ENCODE measurements around the gene SMTN. TPM values are rescaled to one million over a fixed set of nuclear protein-coding genes. Genes with fewer than 3 reads are reported as not detected.

SMTN gene
- total and polyA plus RNA-seq, 9 of the 15 experiments (the other 6 are each of a cell fraction or from before 2014, with no cell fraction given), result 2.5 to 41.1 (median 16.1) TPM

DNA sequence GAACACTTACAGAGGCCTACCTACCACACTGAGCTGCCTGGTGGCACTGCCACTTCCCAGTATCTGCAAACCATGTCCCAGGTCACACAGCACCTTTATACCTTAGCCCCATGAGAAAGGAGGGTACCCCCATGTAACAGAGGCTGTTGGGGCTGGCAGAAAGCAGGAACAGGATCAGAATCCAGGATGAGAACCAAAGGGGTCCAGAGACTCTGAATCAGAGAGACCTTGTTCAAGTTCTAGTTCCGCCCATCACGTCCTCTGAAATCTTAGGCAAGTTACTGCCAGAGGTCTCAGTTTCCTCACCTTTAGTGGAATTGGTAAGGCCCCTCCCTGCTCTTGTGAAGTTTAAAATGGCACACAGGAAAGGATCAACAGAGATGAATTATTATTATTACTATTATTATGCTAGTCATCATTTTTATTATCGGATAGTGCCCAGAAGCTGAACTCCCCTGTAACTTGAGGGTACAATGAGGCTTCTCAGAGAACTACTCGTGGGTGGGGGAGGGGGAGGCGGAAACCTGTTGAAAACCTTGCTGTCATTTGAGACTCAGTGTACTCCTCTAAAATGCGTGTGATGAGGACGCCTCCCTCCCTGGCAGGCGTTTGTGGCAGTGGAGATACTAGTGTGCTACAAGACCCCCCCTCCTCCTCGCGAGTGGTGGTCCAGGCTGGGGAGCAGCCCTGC, 17.0 kb downstream of the SMTN start:
- peaks cover 5% of the 10 kb centered on the region for H3K9me1 ChIP-seq (ENCODE audit: control insufficient read depth, insufficient read depth, low read length)
- WGBS (ENCODE audit: insufficient coverage, low coverage, missing lambda C conversion rate), result 38% methylated on average over 8 of the region's 10 CpGs
- no peaks in the 10 kb centered on the region for H3K27me3 ChIP-seq (ENCODE audit: control insufficient read depth in 2 of 2, insufficient read depth in 2 of 2, low read length in 2 of 2)
- ChIA-PET POLR2A (interaction anchor here (1.0 to 1.4 kb wide), 2 partner anchors 9 to 17 kb away, joined by 3 to 4 read pairs; partner anchors contain the start of genes SELENOM and SMTN), CTCF (ENCODE audit: low intra/inter-chr PET ratio) (no interaction called here)
- no peak overlapping the region; the same call in 1 of the 2 replicates for H3K4me2 ChIP-seq (ENCODE audit: insufficient read depth, low read length)
- no peak overlapping the region for H3K4me3 ChIP-seq
- no peaks in the 10 kb centered on the region for H4K20me1 ChIP-seq (replicated peaks; ENCODE audit: control insufficient read depth, insufficient read depth, low read length)
- TF ChIP-seq XRCC5 (IDR thresholded peaks at IDR 0.05; ENCODE audit: low read depth, low read length) (no peak), C11orf30 (IDR thresholded peaks at IDR 0.05; ENCODE audit: low read depth) (peak; percentile 26; the same call in 1 of the 2 replicates), CBFA2T2 (conservative IDR thresholded peaks at IDR 0.05) (no peak), EZH2 (IDR thresholded peaks at IDR 0.05; ENCODE audit: borderline replicate concordance, low read depth, low read length) (no peak), ZNF316 (IDR thresholded peaks at IDR 0.05) (peak; percentile 26; the same call in 1 of the 2 replicates), ZNF717 (CRISPR knock-in tag; IDR thresholded peaks at IDR 0.05) (no peak), NCOA6 (IDR thresholded peaks at IDR 0.05) (no peak), RB1 (IDR thresholded peaks at IDR 0.05; ENCODE audit: low read depth) (no peak), TRIM25 (IDR thresholded peaks at IDR 0.05; ENCODE audit: borderline replicate concordance) (no peak), CHD2 (IDR thresholded peaks at IDR 0.05; ENCODE audit: low read depth, low read length) (no peak), MLLT1 (IDR thresholded peaks at IDR 0.05) (no peak), BRF2 (IDR thresholded peaks at IDR 0.05; ENCODE audit: borderline replicate concordance, insufficient read depth, insufficient read length) (no peak), DLX4 (CRISPR knock-in tag; IDR thresholded peaks at IDR 0.05) (no peak), NFYB (IDR thresholded peaks at IDR 0.05; ENCODE audit: extremely low read depth, insufficient read length) (no peak)
- H3K79me2 ChIP-seq (ENCODE audit: control insufficient read depth, insufficient read depth, low read length), result no peaks in the 10 kb centered on the region
- no TSS peak for BruUV-seq (replicated peaks)
- no peak for FAIRE-seq
- in situ Hi-C loops (cut with MboI) (no loop called here), intact Hi-C loops (cut with micrococcal nuclease) (no loop called here)
- peaks cover 27% of the 10 kb centered on the region; the same call in 2 of the 3 replicates for H3K36me3 ChIP-seq (ENCODE audit: control insufficient read depth, insufficient read depth, low read length)
- no peak for ATAC-seq
- peaks cover 10 to 13% of the 10 kb centered on the region in 2 experiments; a peak in 4 of 5 replicates for H3K4me1 ChIP-seq (replicated peaks in 1 of 2; ENCODE audit: control insufficient read depth in 2 of 2, insufficient read depth in 2 of 2, low read length in 2 of 2)
- no peak for DNase-seq (ENCODE audit: extremely low read depth in 1 of 4, low spot score in 3 of 4)
- H2AFZ ChIP-seq (ENCODE audit: low read depth, low read length), result no peak overlapping the region
- H3K9me3 ChIP-seq (replicated peaks; ENCODE audit: control insufficient read depth, insufficient read depth, low read depth, low read length), result no peaks in the 10 kb centered on the region
- no peak overlapping the region for H3K27ac ChIP-seq (ENCODE audit: extremely low read depth, low read depth, low read length)
- peak overlapping the region in 1 of 2 experiments; percentile 65; a peak in 2 of 4 replicates for H3K9ac ChIP-seq (ENCODE audit: insufficient read depth in 1 of 2, low read depth in 2 of 2, low read length in 2 of 2)

Data from K562 (cell line).